Stomach smooth muscle (tissue), 2 donors: ENCODE results near the gene FICD.

ENCODE experiments used
- H3K27ac ChIP-seq: one replicate; pipeline ENCODE4 v1.7.0; 2013; ENCODE audit warnings: mild to moderate bottlenecking, low read length, inconsistent platforms
- H3K27me3 ChIP-seq, 2 donors: one replicate each; pipeline ENCODE4 v1.7.0; 2013; ENCODE audit warnings: low read length in 2 of 2; ENCODE audit not compliant: insufficient read depth in 2 of 2, control insufficient read depth in 1 of 2
- H3K36me3 ChIP-seq, 2 donors: one replicate each; pipeline ENCODE4 v1.7.0; 2013; ENCODE audit warnings: low read length in 2 of 2; ENCODE audit not compliant: control insufficient read depth in 2 of 2, insufficient read depth in 2 of 2
- H3K4me1 ChIP-seq: one replicate; pipeline ENCODE4 v1.7.0; 2013; ENCODE audit warnings: low read length; ENCODE audit not compliant: control insufficient read depth, insufficient read depth
- H3K4me3 ChIP-seq, 2 donors: one replicate each; pipeline ENCODE4 v1.7.0; 2013; ENCODE audit warnings: low read length in 2 of 2
- H3K9ac ChIP-seq, 2 donors: one replicate each; pipeline ENCODE4 v1.7.0; 2013; ENCODE audit warnings: low read length in 2 of 2, mild to moderate bottlenecking in 1 of 2
- H3K9me3 ChIP-seq, 2 donors: one replicate each; pipeline ENCODE4 v1.7.0; 2013; ENCODE audit warnings: low read length in 2 of 2; ENCODE audit not compliant: control insufficient read depth in 2 of 2
- donor health status: healthy.
- donor health status: Pancreatic carcinoma.

Gene FICD

GRCh38 chr12:108514973-108515814 is at the start of gene FICD:
Gene FICD (plus strand): TSS chr12:108515277. CDS start chr12:108516973, 1,696 bp downstream.
- Histone ChIP-seq H3K9me3 (no peaks in the 10 kb centered on the region), H3K36me3 (peaks cover 13 to 24% of the 10 kb centered on the region in 2 donors), H3K27me3 (no peaks in the 10 kb centered on the region), H3K4me3 (peak within 1 kb of the TSS; percentile 76 to 88), H3K4me1 (peaks cover 13% of the 10 kb centered on the region), H3K9ac (peak within 1 kb of the TSS; percentile 84 to 91), H3K27ac (peak within 1 kb of the TSS; percentile 31)

GRCh38 chr12:108465417-108465816 is 49.7 kb upstream of the FICD start:
- Histone ChIP-seq H3K4me3 (no peak overlapping the region), H3K9me3 (no peaks in the 10 kb centered on the region), H3K36me3 (no peaks in the 10 kb centered on the region), H3K27ac (no peak overlapping the region), H3K4me1 (no peaks in the 10 kb centered on the region), H3K9ac (no peak overlapping the region), H3K27me3 (peaks cover 6 to 15% of the 10 kb centered on the region in 2 donors)

- no peak overlapping the region for H3K4me3 ChIP-seq
- H3K27ac ChIP-seq = no peak overlapping the region
- H3K9ac ChIP-seq = no peak overlapping the region
- no peaks in the 10 kb centered on the region for H3K9me3 ChIP-seq
- no peaks in the 10 kb centered on the region for H3K36me3 ChIP-seq
- H3K4me1 ChIP-seq = no peaks in the 10 kb centered on the region
- peaks cover 6 to 11% of the 10 kb centered on the region in 2 donors for H3K27me3 ChIP-seq
Observed at GRCh38 chr12:108468196-108468968, 46.7 kb upstream of the FICD start.

DNA sequence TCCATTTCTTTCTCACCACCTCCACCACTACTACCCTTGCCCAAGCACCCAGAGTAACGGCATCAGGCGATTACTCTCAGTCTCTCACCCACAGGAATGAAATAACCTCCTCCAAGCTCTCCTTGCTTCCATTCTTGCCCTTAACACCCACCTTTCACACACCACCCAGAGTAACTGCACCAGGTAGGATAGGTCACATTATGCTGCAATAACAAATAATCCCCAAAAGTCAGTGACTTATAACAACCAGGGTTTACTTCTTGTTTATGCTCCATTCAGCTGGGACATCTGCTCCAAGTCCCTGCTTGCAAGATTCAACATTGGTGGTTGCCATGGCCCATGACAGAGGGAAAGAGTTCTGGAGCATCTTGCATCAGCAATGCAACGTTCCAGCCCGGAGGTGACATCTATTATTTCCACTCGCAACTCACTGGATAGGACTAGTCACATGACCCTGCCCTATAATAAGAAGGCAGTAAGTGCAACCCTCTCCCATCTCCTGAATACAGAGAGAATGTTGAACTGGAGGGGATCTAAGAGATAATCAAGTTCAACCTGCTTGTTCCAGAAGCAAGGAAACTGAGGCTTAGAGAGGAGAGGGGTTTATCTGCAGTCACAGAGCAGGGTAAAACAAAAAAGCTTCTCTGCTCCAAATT is 41.5 kb upstream of the FICD start:
- Histone ChIP-seq H3K9ac (no peak overlapping the region), H3K27ac (no peak overlapping the region), H3K4me3 (no peak overlapping the region), H3K36me3 (no peaks in the 10 kb centered on the region), H3K9me3 (no peaks in the 10 kb centered on the region), H3K27me3 (peaks cover 6 to 9% of the 10 kb centered on the region in 2 donors), H3K4me1 (no peaks in the 10 kb centered on the region)

DNA sequence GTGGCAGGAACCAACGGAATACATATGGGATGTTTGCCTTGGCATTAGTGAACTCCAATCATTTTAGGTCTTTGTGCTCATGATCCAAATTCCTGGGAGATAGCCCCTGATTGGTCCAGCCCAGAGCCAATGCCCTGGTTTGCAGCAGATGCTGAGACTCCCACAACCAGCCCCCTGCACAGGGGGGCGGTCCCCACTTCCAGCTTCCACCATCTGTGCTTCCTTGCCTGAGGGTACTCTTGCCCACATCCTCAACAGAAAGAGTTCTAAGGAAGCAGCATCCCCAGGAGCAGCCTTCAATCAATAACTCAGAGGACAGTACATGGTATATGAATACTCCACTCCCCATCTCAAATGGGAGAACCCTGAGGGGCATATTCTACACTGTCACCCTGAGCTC is 39.7 kb upstream of the FICD start:
- no peak overlapping the region for H3K4me3 ChIP-seq
- H3K27ac ChIP-seq = no peak overlapping the region
- no peaks in the 10 kb centered on the region for H3K36me3 ChIP-seq
- H3K9me3 ChIP-seq = no peaks in the 10 kb centered on the region
- H3K9ac ChIP-seq = no peak overlapping the region
- H3K27me3 ChIP-seq = peaks cover under 1 to 2% of the 10 kb centered on the region in 2 donors
- H3K4me1 ChIP-seq = no peaks in the 10 kb centered on the region

DNA sequence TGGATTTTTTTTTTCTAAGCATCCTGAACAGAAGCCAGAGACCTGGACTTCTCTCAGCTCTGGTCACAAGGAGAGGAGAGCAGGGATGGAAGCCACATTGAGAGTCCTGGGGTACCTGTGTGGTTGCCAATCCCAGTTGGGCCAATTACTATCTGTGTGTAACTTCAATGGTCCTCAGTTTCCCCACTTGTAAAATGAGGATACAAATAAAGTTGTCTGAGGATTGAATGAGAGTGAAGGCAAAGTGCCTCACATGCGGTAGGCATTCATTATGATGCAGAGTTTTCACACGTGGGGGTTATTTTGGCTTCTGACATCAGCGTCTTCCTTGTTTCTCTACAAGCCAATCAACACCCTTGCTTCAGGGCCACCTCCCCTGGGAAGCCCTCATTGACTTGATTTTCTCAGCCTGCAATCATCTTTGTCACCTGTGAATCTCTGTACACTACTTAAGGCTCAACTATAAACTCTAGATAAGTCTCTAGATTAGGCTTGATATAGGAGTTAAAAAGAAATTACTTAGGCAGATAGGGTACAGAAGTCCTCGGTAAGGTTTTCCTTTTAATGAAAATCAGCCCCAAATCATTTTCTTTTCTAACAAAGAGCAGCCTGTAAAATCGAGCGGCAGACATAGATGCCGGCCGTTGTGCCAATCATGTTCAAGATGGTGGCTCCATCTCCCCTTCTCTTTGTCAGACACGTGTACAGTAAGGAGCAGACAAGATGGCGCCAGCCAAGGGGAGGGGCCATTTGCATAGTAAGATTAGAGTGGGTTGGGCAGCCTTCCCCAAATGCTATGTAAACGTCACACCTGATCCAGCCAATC is 37.8 kb upstream of the FICD start:
- no peaks in the 10 kb centered on the region for H3K4me1 ChIP-seq
- H3K9ac ChIP-seq = no peak overlapping the region
- H3K9me3 ChIP-seq = no peaks in the 10 kb centered on the region
- no peak overlapping the region for H3K4me3 ChIP-seq
- H3K27me3 ChIP-seq = no peaks in the 10 kb centered on the region
- no peak overlapping the region for H3K27ac ChIP-seq
- H3K36me3 ChIP-seq = no peaks in the 10 kb centered on the region

DNA sequence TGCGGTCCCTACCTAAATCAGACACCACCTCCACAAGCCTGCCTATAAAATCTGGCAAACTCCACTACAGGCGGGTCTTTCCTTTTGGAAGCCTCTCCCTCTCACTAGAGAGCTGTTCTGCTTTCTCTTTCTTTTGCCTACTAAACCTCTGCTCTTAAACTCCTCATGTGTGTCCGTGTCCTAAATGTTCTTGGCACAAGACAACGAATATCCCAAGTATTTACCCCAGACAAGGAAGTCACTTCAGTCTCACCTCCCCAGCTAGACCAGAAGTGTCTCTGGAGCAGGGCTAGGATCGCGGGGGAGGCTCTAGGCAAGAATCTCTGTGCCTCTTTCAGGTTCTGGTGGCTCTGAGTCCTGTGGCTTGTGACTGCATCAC is 37.2 kb upstream of the FICD start:
- H3K4me1 ChIP-seq = no peaks in the 10 kb centered on the region
- H3K4me3 ChIP-seq = no peak overlapping the region
- no peak overlapping the region for H3K9ac ChIP-seq
- H3K27ac ChIP-seq = no peak overlapping the region
- H3K27me3 ChIP-seq = no peaks in the 10 kb centered on the region
- H3K9me3 ChIP-seq = no peaks in the 10 kb centered on the region
- H3K36me3 ChIP-seq = no peaks in the 10 kb centered on the region

GRCh38 chr12:108478611-108479206 is 36.4 kb upstream of the FICD start:
- Histone ChIP-seq H3K27me3 (no peaks in the 10 kb centered on the region), H3K9me3 (no peaks in the 10 kb centered on the region), H3K4me1 (no peaks in the 10 kb centered on the region), H3K27ac (no peak overlapping the region), H3K36me3 (no peaks in the 10 kb centered on the region), H3K9ac (no peak overlapping the region), H3K4me3 (no peak overlapping the region)

GRCh38 chr12:108479364-108480070 is 35.6 kb upstream of the FICD start:
- H3K36me3 ChIP-seq = no peaks in the 10 kb centered on the region
- no peaks in the 10 kb centered on the region for H3K4me1 ChIP-seq
- H3K27ac ChIP-seq = no peak overlapping the region
- H3K27me3 ChIP-seq = no peaks in the 10 kb centered on the region
- no peak overlapping the region for H3K4me3 ChIP-seq
- H3K9me3 ChIP-seq = no peaks in the 10 kb centered on the region
- H3K9ac ChIP-seq = no peak overlapping the region
